HG03060 (cell line): Measurements from ENCODE around the gene CAMTA1.
"Not testable (repeated sequence)": the region's sequence is repeated elsewhere in the genome, so short reads cannot be mapped to it uniquely, and the experiment has no call there.

ENCODE experiments used
- ATAC-seq: cut with Tn5 transposase; IDR thresholded peaks from one replicate; pipeline ENCODE4 v1.9.1; 2021; ENCODE audit warnings: low read depth, moderate number of reproducible peaks; ENCODE audit not compliant: unreplicated experiment

Gene CAMTA1

GRCh38 chr1:6899621-6900020 is 114.4 kb downstream of the CAMTA1 start:
- no peak for ATAC-seq

GRCh38 chr1:6902153-6902552 is 116.9 kb downstream of the CAMTA1 start:
- ATAC-seq, result no peak

GRCh38 chr1:6904476-6905170 is 119.4 kb downstream of the CAMTA1 start:
- ATAC-seq, result no peak

GRCh38 chr1:6905331-6905730 is 120.1 kb downstream of the CAMTA1 start:
- ATAC-seq, result no peak

GRCh38 chr1:6905790-6906189 is 120.5 kb downstream of the CAMTA1 start:
- no peak for ATAC-seq

GRCh38 chr1:6906783-6907182 is 121.5 kb downstream of the CAMTA1 start:
- no peak for ATAC-seq

GRCh38 chr1:6907201-6907600 is 121.9 kb downstream of the CAMTA1 start:
- ATAC-seq, result no peak

- ATAC-seq, result no peak
These were observed 122.6 kb downstream of the CAMTA1 start for GRCh38 chr1:6907676-6908434.

- ATAC-seq, result no peak
These were observed 124.1 kb downstream of the CAMTA1 start for GRCh38 chr1:6909401-6909800.

GRCh38 chr1:6909857-6910256 is 124.6 kb downstream of the CAMTA1 start:
- ATAC-seq, result no peak

GRCh38 chr1:6911021-6911941 is 126.0 kb downstream of the CAMTA1 start:
- ATAC-seq, result no peak

GRCh38 chr1:6911974-6912373 is 126.7 kb downstream of the CAMTA1 start:
- no peak for ATAC-seq

- no peak for ATAC-seq
These were observed 127.3 kb downstream of the CAMTA1 start for GRCh38 chr1:6912518-6912917.

- no peak for ATAC-seq
These were observed 127.8 kb downstream of the CAMTA1 start for GRCh38 chr1:6913086-6913485.

GRCh38 chr1:6914706-6915105 is 129.5 kb downstream of the CAMTA1 start:
- no peak for ATAC-seq

GRCh38 chr1:6915999-6916565 is 130.8 kb downstream of the CAMTA1 start:
- ATAC-seq, result no peak

GRCh38 chr1:6917067-6917466 is 131.8 kb downstream of the CAMTA1 start:
- ATAC-seq, result no peak

GRCh38 chr1:6918186-6918924 is 133.1 kb downstream of the CAMTA1 start:
- no peak for ATAC-seq

- no peak for ATAC-seq
These were observed 133.8 kb downstream of the CAMTA1 start for GRCh38 chr1:6918925-6919511.

- not testable (repeated sequence) for ATAC-seq
These were observed 136.3 kb downstream of the CAMTA1 start for GRCh38 chr1:6921506-6921905.
